Stimulated activated CD4-positive, alpha-beta T cell treated with anti-CD3 and anti-CD28 coated beads, Interleukin-4, amount 100 ng/mL, for 24 hours (primary cell): ENCODE measurements around the gene C19orf67.
"Not testable (repeated sequence)": the region's sequence is repeated elsewhere in the genome, so short reads cannot be mapped to it uniquely, and the experiment has no call there.

Source experiments
- DNase-seq: peaks from one replicate; pipeline ENCODE4 v3.0.0-alpha.2; 2020

C19orf67 gene

DNA sequence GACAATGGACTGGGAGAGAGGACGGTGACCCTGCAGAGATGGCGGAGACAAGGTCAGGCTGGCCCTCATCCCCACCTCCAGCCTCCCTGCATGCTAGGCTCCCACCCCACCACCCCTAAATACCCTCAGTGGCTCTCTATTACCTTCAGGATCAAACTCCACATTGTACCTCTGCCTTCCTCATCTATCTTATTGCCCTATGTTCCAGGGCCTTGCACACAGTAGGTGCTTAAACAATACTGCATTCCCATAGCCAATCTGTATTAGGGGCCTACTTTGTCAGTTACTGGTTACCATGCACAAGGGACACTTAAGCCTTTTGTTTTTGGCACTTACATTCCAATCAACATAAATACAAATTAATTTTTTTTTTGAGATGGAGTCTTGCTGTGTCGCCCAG is 30.2 kb downstream of the C19orf67 start:
- DNase-seq: no peak

DNA sequence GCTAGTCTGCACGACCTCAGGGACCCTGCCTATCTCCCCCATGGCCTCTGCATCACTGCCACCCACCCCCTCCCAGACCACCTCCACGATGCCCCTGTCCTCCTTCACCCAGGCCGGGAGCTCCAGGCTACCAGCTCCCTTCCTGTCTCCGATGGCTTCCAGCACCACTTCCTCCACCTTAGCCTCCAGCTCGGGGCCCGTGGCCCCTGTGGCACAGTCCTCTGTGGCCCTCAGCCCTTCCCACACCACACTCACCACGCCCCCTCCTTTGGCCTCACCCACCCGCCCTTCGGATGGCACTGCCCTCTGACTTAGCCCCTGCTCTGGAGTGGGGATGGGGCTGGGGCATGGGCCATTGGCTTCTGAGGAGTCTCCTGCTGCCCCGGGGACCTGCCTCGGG is 30.9 kb downstream of the C19orf67 start:
- DNase-seq: no peak

DNA sequence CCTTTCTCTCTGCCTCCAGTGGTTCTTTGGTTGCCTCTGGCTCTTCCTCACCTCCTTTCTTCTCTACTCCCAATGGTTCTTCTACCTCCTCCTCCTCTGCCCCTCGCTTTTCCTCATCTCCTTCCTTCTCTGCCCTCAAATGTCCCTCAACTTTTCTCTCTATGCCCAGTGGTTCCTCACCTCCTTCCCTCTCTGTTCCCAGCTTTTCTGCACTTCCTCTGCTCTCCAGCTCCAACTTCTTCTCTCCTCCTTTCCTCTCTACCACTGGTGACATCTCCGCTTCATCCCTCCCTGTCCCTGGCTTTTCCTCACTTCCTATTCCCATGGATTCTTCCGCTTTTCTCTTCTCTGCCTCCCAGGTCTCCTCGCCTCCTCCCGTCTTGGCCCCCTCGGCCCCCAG is 31.5 kb downstream of the C19orf67 start:
- no peak for DNase-seq

DNA sequence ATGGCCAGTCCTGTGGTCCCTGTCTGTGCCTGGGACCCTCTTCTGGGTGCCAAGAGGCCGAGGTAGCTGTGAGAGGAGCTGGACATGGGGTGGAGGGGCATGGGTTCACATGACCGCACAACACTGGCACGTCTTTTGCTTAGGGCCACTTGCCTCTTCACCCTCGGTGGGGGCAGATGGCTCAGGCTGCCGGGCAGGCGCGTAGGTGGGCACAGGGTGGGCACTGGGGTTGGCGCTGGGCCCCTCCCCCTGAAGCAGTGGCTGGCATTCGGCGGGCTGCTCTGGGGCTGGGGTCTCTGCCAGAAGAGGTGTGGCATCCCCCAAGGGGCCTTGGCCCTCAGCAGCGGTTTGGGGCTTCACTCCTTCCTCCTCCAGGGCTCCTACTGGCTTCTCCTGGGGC is 32.1 kb downstream of the C19orf67 start:
- DNase-seq: no peak

DNA sequence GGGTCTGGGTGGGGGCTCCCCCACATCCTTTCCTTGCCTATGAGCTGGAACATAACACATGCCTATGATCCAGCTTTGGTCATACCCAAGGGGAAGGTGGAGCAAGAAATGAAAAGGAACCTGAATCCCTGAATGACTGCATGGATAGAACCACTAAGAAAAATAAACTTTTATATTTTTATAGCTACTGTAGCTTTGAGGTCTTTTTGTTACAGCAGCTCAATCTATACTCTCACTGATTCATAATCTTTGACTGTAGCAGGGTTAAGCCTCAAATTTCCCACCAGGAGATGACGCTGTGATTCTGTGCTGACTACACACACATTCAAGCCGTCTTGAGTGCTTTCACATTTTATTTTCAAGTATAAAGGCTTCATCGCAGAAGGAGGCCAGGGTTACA is 32.6 kb downstream of the C19orf67 start:
- DNase-seq: no peak

DNA sequence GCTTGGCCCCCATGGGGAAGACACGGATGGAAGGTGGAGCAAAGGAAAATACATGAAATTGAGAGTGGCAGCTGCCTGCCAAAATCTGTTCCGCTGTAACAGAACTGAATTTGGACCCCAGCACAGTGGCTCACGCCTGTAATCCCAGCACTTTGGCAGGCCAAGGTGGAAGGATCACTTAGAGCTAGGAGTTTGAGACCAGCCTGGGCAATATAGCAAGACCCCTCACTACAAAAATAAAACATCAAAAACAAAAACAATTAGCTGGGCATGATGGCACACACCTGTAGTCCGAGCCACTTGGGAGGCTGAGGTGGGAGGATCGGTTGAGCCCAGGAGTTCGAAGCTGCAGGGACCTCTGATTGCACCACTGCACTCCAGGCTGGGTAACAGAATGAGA is 33.1 kb downstream of the C19orf67 start:
- DNase-seq: no peak

DNA sequence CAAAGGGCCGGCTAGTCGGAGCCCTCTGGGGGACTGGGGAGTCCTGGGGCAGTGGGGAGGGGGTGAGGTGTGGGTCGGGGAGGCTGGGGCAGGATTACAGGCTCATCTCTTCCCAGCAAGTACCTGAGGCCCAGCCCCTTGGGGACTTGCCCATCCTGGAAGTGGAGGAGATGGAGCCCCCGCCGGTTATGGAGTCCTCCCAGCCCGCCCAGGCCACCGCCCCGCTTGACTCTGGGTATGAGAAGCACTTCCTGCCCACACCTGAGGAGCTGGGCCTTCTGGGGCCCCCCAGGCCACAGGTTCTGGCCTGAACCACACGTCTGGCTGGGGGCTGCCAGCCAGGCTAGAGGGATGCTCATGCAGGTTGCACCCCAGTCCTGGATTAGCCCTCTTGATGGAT is 33.6 kb downstream of the C19orf67 start:
- no peak for DNase-seq

DNA sequence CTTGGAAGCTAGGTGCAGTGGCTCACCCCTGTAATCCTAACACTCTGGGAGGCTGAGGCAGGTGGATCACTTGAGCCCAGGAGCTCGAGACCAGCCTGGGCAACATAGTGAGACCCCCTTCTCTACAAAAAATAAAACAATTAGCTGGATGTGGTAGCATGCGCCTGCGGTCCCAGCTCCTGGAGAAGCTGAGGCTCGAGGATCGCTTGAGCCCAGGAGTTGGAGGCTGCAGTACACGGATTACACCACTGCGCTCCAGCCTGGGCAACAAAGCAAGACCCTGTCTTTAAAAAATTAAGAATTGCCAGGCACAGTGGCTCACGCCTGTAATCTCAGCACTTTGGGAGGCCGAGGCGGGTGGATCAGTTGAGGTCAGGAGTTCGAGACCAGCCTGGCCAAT is 34.6 kb downstream of the C19orf67 start:
- not testable (repeated sequence) for DNase-seq

DNA sequence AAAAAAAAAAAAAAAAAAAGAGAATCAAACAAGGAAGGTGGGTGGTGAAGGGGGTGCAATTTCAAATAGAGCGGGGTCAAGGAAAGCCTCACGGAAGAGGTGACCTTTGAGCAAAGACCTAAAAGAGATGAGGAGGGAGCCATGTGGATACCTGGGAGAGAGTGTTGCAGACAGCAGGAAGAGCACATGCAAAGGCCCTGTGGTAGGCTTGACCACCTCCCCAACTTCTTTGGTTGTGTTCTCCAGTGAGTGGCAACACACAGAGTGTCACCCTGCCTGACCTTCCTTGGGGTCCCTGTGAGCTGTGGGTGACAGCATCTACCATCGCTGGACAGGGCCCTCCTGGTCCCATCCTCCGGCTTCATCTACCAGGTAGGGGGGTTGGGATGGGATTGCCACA is 35.1 kb downstream of the C19orf67 start:
- no peak for DNase-seq

DNA sequence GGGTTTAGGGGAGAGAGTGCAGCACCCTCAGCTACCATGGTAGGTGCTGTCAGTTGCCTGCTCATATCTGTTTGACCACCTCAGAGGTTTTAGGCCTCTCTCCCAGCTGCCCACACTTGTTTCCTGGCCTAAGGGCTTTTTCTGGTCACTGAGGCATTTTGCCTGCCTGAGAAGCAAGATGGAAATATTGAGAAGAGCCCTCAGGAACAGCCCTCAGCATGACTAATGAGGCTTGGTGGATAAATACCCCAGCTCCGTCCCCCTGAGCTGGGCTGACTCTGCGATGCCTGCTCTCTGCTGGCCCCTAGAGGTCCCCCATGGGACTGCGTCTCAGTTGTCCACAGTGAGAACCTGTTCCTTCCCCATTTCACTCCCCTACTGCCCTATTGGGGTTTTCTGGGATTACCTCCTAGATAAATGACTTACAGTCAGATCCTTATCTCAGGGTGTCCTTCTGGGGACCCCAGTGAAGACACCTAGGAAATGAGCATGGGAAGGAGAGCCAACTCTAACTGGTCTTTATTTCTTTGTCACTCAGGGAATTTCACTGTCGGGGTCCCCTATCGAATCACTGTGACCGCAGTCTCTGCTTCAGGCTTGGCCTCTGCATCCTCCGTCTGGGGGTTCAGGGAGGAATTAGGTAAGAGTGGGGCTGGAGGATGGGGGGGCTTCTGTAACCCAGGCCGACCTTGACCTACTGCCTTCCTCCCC is 37.0 kb downstream of the C19orf67 start:
- DNase-seq: peak; percentile 81

DNA sequence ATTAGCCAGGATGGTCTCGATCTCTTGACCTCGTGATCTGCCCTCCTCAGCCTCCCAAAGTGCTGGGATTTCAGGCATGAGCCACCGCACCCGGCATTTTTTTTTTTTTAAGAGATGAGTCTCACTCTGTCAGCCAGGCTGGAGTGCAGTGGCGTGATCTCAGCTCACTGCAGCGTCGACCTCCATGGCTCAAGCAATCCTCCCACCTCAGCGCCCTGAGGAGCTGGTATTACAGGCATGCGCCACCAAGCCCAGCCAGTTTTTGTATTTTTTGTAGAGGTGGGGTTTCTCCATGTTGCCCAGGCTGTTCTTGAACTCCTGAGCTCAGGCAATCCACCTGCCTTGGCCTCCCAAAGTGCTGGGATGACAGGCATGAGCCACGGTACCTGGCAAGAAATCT is 37.7 kb downstream of the C19orf67 start:
- not testable (repeated sequence) for DNase-seq

DNA sequence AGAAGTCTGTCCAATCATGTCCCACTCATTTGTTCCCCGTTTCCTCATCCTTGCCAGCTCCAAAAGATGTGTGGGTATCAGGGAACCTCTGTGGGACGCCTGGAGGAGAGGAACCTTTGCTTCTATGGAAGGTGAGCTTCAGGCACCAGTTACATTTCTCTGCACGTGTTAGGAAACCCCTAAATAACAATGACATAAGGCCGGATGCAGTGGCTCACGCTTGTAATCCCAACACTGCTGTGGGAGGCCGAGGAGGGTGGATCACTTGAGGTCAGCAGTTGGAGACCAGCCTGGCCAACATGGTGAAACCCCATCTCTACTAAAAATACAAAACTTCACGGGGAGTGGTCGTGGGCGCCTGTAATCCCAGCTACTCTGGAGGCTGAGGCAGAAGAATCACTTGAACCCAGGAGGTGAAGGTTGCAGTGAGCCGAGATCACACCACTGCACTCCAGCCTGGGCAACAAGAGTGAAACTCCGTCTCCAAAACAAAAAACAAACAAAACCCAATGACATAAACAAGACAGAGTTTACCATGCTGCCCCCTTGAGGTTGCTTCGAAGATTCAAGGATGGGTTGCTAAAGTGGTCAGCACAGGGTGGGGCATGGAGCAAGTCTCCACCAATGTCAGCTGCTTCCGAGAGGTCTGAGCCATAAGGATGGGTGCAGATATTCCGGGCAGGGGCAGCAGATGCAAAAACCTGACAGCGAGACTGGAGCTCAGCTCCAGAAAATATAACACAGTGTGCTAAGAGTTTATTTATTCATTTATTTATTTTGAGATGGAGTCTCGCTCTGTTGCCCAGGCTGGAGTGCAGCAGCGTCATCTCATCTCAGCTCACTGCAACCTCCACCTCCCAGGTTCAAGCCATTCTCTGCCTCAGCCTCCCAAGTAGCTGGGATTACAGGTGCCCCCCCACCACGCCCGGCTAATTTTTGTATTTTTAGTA is 42.6 kb downstream of the C19orf67 start:
- DNase-seq: peak; percentile 30

DNA sequence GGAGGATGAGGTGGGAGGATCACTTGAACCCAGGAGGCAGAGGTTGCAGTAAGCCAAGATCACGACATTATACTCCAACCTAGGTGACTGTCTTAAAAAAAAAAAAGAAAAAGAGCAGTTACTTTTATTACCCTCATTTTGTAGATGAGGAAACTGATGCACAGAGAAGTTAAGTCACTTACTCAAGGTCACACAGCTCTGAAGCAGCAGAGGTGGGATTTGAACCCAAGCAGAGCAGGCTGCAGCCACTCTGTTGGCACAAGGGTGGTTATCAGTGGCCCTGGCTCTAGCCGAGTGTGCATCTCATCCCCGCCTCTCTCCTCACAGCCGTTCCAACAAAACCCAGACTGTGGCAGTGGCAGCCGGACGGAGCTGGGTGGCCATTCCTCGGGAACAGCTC is 46.4 kb downstream of the C19orf67 start:
- no peak for DNase-seq

DNA sequence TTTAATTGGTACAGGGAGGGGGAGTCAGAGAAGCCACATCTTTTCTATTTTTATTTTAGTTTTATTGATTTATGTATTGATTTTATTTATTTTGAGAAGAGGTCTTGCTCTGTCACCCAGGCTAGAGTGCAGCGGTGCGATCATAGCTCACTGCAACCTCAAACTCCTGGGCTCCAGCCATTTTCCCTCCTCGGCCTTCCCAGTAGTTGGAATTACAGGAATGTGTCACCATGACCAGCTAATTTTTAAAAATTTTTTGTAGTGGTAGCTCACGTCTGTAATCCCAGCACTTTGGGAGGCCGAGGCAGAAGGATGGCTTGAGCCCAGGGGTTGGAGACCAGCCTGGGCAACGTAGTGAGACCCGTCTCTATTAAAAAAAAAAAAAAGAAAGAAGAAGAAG is 49.9 kb downstream of the C19orf67 start:
- no peak for DNase-seq

DNA sequence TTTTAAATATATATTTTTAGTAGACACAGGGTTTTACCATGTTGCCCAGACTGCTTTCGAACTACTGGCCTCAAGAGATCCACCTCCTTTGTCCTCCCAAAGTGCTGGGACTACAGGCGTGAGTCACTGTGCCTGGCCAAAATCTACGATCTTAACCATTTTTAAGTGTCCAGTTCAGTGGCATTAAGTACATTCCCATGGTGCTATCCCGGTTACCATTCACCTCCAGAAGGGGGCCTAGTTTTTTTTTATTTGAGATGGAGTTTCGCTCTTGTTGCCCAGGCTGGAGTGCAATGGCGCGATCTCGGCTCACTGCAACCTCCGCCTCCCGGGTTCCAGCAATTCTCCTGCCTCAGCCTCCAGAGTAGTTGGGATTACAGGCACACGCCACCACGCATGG is 50.4 kb downstream of the C19orf67 start:
- not testable (repeated sequence) for DNase-seq

DNA sequence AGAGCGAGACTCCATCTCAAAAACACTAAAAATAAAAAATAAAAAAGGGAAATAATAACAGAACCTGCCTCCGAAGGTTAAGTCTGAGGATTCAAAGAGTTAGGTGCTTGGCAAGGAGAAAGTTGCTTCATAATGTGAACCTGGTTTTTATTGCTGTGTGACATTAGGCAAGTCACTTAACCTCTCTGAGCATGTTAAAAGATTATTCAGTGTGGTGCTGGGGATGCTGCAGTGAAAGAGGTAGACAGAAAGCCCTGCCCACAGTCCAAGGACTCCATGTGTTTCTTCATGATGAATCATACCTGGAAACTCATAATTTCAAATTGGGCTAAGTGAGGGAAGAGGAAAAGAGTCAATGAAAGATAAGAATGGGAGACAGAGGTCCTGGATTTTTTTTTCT is 51.6 kb downstream of the C19orf67 start:
- no peak for DNase-seq

DNA sequence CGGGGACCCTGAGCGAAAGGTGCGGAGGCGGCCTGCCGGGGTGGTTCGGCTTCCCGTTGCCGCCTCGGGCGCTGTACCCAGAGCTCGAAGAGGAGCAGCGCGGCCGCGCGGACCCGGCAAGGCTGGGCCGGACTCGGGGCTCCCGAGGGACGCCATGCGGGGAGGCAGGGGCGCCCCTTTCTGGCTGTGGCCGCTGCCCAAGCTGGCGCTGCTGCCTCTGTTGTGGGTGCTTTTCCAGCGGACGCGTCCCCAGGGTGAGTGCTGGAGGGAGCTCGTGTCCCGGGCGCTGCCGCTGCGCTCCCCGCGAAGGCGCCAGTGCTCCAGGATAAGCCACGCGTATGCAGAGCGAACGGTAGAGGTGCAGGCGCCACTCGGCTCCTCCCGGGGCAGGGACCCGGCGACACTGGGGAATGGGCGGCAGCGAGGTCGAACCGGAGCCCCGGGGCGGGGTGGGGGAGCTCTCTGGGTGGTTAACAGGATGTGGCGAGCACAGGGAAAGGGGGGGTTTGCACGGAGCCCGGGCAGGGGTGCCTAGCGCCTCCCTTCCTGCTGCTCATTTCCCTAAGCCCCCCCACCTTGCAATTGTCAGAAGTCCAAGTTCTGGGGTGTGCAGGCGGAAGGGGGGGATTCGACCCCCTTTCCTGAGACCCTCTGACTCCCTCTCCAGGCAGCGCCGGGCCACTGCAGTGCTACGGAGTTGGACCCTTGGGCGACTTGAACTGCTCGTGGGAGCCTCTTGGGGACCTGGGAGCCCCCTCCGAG is 53.7 kb downstream of the C19orf67 start, which contains the start of gene IL27RA:
TSS of gene IL27RA (plus strand) at position 44 of the 762 bp plus-strand sequence. CDS start at position 155, 111 bp downstream.
- DNase-seq: peak; percentile 76
